GM19467 (cell line): ENCODE measurements around the gene PAGE2B.
"Not testable (repeated sequence)": the region's sequence is repeated elsewhere in the genome, so short reads cannot be mapped to it uniquely, and the experiment has no call there.

Experiments
- ATAC-seq: cut with Tn5 transposase; IDR thresholded peaks from one replicate; pipeline ENCODE4 v1.9.1; 2021; ENCODE audit warnings: mild to moderate bottlenecking, moderate library complexity; ENCODE audit not compliant: unreplicated experiment

PAGE2B gene, protein sequence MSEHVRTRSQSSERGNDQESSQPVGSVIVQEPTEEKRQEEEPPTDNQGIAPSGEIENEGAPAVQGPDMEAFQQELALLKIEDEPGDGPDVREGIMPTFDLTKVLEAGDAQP

DNA sequence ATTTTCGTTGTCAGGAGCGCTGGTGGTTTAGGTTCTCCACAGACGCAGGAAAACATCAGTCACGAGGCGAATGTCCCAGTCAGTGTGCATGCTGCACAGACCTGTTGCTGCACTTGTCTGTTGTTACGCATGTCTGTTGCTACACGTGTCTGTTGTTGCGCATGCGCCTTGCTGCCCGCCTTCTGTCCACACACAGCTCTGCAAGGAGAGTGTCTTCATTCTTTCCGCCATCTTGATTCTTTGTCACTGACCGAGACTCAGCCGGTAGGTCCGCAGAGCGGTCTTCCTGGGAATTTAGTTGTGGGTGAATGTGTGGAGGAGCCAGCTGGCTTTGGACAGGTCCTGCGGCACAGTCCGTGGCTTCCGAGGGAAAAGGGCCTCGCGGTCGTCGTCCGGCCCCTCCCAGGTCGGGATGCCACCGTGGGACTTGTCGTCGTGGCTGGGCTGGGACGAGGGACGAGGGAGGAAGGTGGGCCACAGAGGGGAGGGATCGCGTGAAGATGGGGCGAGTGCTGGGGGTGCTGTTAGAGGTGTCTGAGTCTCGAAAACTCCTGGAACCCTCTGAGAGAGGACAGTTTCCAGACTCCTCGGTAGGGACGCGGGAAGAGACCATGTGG lies at the start of gene PAGE2B:
Gene PAGE2B, plus strand, starts transcription at position 180 of the 617 bp plus-strand sequence. CDS start 1,012 bp downstream, outside the sequence.
- no peak for ATAC-seq

DNA sequence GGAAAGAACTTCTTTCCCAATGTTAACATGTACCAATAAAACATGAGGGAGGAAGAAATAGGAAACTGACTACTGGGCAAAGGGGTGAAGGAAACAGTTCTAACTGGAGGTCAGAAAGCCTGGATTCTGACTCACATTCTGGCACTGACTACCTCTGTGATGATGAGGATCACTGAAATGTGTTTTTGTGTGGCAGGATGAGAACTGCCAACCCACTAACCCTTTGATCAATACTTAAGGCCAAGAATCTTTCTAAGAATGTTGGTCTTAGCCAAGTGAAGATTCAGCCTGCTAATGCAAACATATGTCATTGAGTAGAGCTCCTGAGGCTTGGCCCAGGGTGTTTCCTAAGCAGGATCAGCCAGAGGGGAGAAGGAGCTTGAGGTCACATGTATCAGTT lies 48.7 kb upstream of the PAGE2B start:
- ATAC-seq = no peak

DNA sequence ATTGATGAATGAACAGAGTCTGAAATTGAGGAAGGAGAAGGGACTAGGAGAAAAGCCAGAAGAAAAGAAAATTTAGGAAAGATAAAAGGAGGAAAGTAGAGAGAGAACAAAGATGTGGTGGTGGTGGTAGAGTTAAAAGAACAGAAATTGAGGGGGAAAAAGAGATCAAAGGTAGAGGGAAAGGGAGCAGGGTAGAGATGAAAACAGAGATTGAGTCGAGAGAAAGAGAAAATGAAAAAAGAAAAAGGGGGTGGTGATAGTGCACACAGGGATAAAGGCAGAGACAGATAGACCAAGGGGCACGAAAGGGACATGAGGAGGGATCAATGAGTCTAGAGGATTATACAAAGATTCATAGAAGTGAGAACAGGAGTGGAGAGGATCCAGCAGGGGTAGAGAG lies 48.0 kb upstream of the PAGE2B start:
- no peak for ATAC-seq

DNA sequence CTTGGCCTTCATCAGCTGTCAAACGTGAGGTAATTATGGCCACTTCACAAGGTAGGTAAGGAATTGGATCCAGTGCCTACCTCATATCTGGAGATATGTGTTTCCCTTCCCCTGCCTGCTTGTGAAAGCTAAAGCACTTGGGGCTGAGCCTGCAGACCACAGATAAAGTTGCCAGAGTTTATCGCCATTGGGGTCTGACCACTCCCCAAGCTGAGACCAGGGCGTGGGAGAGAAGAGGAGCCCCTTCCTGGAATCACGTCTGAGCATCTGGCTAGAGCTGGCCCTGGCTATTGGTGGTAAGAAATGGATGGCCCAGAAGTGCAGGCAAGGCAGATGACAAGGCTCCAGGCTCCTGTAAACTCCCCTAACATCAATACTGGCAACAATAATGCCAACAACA lies 46.8 kb upstream of the PAGE2B start:
- ATAC-seq = no peak

DNA sequence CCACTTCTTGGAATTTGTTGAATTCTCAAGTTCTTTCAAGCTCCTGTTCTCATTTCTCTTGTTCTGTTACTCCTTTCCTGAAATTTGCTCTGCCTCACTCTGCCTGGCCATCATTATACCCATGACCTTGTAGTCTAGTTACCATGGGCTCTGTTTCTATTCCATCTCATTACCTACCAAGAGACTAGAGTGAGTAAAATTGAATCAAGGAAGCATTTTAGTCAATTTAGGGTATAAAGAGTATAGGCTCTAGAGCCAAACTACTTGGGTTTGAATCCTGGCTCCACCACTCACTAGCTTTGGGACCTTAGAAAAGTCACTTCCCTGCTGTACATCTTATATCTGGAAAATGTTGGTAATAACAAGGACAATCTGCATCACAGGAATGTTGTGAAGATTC lies 46.2 kb upstream of the PAGE2B start:
- no peak for ATAC-seq

DNA sequence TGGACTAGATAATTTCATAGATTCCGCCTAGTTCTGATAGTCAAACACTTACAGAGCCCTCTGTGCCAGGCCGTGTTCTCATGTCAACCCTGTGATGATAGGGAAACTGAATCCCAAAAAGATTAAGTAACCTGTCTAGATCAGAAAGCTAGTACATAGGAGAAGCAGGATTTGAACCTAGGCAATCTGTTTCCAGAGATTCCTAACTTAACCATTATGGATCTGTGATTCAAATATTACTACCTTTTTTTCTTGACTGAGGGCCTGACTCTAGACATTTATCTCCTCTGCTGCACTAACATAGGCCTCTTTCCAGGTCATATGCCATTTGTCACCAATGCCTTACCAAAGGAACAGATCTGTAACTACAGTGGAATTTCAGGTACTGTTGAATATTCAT lies 45.5 kb upstream of the PAGE2B start:
- no peak for ATAC-seq

DNA sequence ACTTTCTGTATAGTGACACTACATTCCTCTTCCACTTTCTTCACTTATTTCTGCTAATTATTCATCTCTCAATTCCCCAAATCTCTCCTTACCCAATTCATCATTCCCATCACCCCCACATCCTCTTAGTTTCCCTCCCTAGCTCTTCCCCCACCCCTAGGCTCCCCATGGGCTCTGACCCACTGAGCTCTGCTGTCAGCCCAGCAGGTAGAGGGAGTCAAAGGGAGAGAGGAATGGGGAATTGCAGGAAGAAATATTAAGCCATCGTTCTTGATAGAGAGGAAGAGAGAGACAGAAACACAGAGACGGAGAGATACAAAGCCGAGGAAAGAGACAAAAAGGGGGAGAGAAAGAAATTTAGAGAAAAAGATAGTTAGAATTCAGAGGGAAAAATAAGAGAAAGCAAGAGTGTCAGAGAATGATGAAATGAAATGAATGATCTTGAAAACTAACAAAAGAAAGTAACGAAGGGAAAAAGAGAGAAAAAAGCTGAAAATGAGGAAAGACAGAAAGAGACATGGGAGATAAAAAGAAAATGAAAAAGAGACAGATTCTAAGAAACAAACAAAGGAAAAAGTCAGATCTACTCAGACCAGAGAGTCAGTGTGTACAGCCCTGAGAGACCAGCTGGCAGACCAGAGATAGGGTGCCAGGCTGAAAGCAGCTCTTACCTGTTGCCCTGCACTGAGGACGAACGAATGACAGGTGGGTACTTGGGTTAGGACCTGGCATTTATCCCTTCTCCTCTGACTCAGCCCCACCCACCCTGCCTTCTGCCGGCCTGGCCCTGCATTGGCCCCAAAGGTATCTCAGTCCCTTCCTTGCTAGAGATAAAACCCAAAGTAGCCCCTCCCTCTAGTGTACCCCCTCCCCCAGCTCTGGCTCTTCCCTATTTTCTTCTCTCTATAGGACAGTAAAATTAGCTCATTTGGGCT lies 44.3 kb upstream of the PAGE2B start, which contains the start of gene ALAS2:
Gene ALAS2, minus strand, starts transcription at position 707 of the 935 bp plus-strand sequence. CDS start 4,977 bp downstream, outside the sequence.
- no peak for ATAC-seq

DNA sequence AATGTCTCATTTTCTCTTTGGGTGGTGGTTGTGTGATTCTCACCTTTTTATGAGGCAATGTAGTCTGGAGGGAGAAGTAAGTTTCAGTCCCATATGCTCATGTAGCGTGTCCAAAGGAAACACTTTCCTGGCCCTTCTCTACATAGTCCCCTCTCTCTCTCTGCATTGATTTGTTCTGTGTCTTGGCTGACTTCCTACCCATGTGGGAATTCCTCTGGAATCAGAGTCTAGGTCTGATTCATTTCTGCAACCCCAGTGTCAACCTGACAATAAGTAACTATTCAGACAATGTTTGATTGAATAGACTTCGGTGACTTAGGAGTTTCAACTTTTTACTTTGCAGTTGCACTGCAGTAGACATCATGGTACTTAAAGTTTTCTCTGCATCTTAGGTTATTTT lies 41.4 kb upstream of the PAGE2B start:
- ATAC-seq = no peak

DNA sequence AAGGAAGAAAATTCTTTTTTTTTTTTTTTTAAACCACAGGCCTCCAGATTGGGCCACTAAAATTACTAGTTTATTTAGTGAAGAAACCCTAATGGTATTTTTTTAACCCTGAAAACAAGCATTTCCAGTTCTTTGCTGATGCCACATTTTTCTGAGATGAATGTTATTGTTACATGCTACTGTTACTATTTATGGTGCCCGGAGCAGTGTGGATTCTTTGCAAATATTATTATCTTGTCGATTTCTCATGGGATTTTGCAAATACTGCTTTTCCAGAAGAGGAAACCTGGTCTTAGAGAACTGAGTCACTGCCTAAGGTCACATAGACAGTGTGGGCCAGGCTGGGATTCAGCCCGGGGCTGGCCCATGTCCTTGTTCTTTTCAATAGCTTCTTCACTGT lies 35.4 kb upstream of the PAGE2B start:
- ATAC-seq = no peak

DNA sequence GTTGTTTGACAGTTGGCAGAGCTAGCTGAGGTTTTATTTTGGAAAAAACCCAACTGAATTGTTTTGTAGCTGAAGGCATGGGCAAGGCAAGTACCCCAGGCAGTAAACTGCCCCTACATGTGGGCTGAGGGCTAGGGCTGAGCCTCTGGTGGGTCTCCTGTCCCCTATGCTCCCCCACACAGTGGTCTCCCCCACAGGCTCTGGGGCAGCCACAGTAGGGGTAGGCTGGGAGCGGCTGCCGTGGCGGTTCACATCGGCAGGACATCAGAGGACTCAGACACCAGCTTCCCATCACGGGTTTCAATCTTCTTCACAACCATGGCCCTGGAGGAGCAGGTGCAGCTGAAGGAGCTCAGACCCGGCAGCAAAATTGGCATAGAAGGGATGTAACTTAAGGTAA lies 33.3 kb upstream of the PAGE2B start:
- ATAC-seq = no peak

DNA sequence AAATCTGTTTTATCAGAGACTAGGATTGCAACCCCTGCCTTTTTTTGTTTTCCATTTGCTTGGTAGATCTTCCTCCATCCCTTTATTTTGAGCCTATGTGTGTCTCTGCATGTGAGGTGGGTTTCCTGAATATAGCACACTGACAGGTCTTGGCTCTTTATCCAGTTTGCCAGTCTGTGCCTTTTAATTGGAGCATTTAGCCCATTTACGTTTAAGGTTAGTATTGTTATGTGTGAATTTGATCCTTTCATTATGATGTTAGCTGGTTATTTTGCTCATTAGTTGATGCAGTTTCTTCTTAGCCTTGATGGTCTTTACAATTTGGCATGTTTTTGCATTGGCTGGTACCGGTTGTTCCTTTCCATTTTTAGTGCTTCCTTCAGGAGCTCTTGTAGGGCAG lies 24.2 kb upstream of the PAGE2B start:
- not testable (repeated sequence) for ATAC-seq

DNA sequence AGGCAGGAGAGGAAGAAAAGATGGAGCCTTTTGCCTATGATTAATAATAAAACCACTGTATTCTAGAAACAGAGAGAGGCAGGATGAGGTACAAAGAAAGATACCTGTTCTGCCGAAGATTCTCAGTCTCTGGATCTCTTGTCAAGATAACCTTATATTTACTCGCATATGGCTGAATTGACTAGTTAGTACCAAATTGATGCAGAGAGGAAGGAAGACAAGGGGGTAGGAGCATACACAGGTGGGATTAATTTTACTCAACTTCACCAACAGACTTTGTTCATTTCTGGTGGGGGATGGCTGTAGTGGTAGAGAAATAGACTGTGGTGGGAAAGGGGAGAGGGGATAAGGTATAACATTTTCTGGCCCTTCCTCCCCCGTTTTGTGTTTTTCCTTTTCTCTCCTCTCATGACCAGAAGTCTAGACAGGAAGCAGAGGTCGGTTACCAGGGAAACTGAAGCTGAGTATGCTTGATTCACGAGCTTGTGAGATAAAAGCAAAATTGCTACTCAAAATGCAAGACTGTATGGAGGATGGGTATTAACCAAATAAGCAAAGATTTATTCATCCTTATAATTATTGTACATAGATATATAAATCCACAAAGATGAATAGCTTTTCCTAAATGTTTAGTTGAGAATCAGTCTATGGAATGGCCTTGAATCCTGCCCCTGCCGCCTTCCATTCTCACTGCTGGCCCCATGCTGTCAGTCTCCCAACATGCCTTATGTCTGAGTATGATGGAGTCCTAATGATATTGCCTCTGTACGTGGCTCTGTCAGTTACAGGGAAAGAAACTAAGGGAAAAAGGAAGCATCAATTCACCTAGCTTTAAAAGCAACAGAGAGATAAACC lies 17.8 kb upstream of the PAGE2B start:
- ATAC-seq = no peak

DNA sequence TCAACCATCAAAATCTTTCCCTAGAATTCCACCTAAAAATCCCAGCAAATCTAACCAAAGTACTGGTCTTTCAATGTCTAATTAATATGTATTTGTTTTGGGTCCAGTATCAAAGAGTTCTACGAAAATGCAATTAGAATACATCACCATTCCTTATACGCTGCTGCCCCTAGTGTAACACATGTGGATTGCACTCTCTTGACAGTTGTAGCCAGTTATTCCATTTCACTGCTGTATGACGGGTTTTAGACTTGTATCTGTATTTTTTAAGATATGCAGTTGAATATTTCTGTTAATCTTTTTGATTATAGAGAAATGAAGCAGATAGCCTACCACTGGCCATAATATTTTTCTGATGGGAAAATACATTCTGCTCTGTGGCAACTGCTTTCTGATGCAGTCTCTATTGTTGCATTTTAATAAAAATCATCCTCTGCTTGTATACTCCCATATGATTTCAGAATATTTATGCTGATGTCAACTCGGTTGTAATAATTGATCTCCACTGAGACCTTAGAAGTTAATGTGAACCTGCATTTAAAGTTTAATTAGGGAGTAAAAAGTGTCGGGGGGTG lies 17.1 kb upstream of the PAGE2B start:
- ATAC-seq = no peak

DNA sequence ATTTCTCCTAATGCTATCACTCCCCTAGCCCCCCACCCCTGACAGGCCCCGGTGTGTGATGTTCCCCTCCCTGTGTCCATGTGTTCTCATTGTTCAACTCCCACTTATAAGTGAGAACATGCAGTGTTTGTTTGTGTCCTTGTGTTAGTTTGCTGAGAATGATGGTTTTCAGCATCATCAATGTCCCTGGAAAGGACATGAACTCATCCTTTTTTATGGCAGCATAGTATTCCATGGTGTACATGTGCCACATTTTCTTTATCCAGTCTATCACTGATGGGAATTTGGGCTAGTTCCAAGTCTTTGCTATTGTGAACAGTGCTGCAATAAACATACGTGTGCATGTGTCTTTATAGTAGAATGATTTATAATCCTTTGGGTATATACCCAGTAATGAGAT lies 7.7 kb upstream of the PAGE2B start:
- ATAC-seq = not testable (repeated sequence)

DNA sequence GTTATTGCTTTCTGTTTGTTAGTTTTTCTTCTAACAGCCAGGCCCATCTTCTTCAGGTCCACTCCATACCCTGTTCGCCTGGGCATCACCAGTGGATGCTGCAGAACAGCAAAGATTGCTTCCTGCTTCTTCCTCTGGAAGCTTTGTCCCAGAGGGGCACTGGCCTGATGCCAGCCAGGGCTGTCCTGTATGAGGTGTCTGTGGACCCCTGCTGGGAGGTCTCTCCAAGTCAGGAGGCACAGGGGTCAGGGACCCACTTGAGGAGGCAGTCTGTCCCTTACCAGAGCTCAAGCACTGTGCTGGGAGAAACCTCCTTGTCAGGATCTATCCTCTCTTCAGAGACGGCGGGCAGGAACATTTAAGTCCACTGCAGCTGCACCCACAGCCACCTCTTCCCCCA lies 2.5 kb upstream of the PAGE2B start:
- ATAC-seq = no peak

DNA sequence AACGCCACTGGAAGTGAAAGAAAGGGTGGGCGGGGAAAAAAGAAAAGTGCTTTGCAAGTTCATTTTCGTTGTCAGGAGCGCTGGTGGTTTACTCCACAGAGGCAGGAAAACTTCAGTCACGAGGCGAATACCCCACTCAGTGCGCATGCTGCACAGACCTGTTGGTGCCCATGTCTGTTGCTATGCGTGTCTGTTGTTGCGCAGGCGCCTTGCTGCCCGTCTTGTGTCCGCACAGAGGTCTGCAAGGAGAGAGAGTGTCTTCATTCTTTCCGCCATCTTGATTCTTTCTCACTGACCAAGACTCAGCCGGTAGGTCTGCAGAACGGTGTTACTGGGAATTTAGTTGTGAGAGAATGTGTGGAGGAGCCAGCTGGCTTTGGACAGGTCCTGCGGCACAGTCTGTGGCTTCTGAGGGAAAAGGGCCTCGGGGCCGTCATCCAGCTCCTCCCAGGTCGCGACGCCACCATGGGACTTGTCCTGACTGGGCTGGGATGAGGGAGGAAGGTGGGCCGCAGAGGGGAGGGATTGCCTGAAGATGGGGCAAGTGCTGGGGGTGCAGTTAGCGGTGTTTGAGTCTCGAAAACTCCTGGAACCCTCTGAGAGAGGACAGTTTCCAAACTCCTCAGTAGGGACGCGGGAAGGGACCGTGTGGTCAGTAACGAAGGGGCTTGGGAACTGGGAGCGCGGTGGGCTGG lies 14.1 kb downstream of the PAGE2B start, which contains the start of gene PAGE2:
Gene PAGE2, plus strand, starts transcription at position 224 of the 695 bp plus-strand sequence. CDS start 1,003 bp downstream, outside the sequence.
- ATAC-seq = no peak

DNA sequence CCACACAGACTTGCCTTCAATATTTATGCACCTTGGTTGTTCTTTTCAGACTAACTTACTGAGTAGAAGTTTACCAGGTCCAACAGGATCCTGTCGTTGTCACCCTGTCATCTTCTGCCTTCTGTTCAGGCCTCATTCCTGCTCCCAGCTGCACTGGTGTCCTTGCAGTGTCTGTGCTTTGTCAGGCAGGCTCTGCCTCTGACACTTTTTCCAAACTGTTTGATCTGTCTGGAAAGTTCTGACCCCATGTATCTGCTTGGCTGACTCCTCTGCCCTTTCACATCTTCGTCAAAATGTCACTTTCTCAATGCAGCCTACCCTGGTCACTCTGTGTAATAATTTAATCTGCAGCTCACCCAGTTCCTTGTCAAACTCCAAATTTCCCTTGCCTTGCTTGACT lies 23.9 kb downstream of the PAGE2B start:
- no peak for ATAC-seq

DNA sequence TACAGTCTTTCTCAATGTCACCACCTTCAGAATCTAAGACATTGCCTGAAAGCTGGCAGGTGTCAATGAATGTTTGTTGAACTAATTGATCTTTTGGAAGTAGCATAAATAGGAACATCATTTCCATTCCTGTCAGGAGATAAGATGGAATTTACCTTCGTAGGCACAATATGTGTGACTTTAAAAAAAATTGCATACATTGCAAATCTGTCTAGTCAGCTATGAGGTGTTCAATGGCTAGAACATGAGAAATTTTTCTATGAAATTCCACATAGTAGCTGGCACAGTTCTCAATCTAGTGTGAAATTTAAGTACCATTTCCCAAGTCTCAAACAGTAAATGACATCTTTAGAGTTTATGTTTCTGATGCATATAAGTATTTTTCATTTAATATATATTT lies 24.3 kb downstream of the PAGE2B start:
- no peak for ATAC-seq

DNA sequence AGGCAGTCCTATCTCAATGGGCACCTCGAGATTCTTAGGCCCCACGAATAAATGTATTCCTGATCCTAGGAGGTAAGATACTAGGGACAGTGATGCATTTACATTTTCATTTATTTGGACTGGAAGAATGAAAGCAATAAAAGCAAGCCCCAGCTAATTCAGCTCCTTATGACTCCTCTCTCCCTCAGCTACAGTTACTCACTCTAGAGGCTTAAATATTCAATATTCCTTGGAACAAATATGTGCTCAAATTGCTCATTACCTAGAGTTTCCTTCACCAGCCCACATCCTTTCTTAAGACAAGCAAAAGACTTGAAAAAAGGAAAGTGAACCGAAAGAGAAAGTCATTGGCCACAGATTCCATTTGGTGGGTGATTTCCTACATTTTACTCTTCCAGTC lies 27.9 kb downstream of the PAGE2B start:
- no peak for ATAC-seq

DNA sequence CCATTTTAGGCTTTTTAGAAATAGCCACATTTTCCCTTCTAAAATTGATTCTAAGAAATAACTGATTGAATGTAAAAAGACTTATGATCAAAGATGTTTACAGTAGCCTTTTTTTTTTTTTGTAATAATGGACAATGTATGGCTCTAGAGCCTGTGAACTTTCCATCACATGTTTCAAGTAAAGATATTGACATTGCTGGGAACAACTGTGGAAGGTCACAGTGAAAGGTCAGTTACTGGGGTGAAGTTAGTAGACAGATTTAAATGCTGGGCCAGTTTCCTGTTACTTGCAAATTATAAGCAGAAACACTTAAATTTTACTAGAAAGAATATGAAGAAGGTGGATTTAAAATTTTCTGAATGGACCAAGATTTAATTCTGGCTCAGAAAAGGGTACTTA lies 32.4 kb downstream of the PAGE2B start:
- no peak for ATAC-seq
